ENCODE data around the gene ZC4H2.

DNA sequence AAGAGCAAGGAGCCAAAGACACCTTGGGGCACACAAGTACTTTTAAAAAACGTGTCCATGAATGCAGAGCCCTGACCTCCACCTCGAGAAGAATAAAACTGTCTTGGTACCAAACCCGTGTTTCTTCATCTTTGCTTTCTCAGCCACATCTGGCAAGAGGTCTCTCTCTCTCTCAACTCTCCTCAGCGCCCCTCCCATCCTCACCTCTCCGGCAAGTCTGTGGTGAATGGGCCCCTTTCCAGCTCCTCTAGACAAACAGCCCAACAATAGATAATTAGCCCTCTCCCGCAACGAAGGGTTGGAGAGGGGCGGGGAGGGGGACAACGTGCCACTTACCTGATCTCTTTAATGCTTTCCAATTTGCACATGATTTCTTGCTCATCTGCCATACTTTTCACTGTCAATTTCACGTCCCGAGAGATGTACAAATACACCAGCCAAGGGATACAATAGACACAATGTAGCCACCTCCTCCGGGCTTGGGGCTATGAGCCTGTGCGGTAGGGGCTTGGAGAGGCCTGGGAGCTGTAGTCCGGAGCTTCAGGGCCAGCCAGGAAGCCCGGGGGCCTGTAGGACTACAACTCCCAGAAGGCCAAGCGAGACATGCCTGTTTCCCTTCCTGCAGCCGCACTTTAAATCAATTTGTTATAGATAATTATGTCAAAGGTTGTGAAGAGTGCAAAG is at the start of gene ZC4H2:
- TF ChIP-seq, protein P1, sequence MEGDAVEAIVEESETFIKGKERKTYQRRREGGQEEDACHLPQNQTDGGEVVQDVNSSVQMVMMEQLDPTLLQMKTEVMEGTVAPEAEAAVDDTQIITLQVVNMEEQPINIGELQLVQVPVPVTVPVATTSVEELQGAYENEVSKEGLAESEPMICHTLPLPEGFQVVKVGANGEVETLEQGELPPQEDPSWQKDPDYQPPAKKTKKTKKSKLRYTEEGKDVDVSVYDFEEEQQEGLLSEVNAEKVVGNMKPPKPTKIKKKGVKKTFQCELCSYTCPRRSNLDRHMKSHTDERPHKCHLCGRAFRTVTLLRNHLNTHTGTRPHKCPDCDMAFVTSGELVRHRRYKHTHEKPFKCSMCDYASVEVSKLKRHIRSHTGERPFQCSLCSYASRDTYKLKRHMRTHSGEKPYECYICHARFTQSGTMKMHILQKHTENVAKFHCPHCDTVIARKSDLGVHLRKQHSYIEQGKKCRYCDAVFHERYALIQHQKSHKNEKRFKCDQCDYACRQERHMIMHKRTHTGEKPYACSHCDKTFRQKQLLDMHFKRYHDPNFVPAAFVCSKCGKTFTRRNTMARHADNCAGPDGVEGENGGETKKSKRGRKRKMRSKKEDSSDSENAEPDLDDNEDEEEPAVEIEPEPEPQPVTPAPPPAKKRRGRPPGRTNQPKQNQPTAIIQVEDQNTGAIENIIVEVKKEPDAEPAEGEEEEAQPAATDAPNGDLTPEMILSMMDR (conservative IDR thresholded peaks at IDR 0.05; ENCODE audit: low read depth, low read length): no peak
- TF ChIP-seq POLR2A (IDR thresholded peaks at IDR 0.05; ENCODE audit: low read depth, low read length) (no peak), SMC3 (IDR thresholded peaks at IDR 0.05; ENCODE audit: low read depth, low read length) (no peak), RAD21 (IDR thresholded peaks at IDR 0.05; ENCODE audit: low read length) (no peak), RCOR1 (IDR thresholded peaks at IDR 0.05; ENCODE audit: insufficient replicate concordance, low read length) (no peak), MXI1 (IDR thresholded peaks at IDR 0.05; ENCODE audit: borderline replicate concordance, low read depth, low read length) (no peak), BHLHE40 (IDR thresholded peaks at IDR 0.05; ENCODE audit: low read depth, low read length) (no peak), CEBPB (IDR thresholded peaks at IDR 0.05; ENCODE audit: low read depth, low read length) (no peak)
- TF ChIP-seq, protein P2, sequence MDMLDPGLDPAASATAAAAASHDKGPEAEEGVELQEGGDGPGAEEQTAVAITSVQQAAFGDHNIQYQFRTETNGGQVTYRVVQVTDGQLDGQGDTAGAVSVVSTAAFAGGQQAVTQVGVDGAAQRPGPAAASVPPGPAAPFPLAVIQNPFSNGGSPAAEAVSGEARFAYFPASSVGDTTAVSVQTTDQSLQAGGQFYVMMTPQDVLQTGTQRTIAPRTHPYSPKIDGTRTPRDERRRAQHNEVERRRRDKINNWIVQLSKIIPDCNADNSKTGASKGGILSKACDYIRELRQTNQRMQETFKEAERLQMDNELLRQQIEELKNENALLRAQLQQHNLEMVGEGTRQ (IDR thresholded peaks at IDR 0.05; ENCODE audit: low read depth, low read length): no peak

Measured in IMR-90 (cell line).